HepG2 (cell line): ENCODE results near the gene ANKHD1. TPM values are rescaled to one million over a fixed set of nuclear protein-coding genes. Genes with fewer than 3 reads are reported as not detected.

Experiments
- ARID4A ChIP-seq: sonication (generic); formaldehyde crosslinking; IDR thresholded peaks from 2 replicates; pipeline ENCODE4 v1.5.0; 2020; ENCODE audit warnings: mild to moderate bottlenecking, missing genetic modification reagents, borderline replicate concordance
- BORCS8-MEF2B ChIP-seq: sonication (generic); formaldehyde crosslinking; IDR thresholded peaks from 2 replicates; pipeline ENCODE4 v1.8.0; 2022; ENCODE audit warnings: mild to moderate bottlenecking, missing genetic modification reagents
- E2F1 ChIP-seq: sonication (generic); formaldehyde crosslinking; IDR thresholded peaks from 2 replicates; pipeline ENCODE4 v1.5.0; 2020; ENCODE audit warnings: missing genetic modification reagents
- ELF3 ChIP-seq: IDR thresholded peaks from 2 replicates; pipeline ENCODE4 v1.6.1; 2016; ENCODE audit warnings: missing genetic modification reagents, missing compliant biosample characterization
- NCOA1 ChIP-seq: sonication (generic); formaldehyde crosslinking; IDR thresholded peaks from 2 replicates; pipeline ENCODE4 v1.9.0; 2021; ENCODE audit warnings: missing genetic modification reagents
- NFYC ChIP-seq: IDR thresholded peaks from 2 replicates; pipeline ENCODE4 v1.6.1; 2016; ENCODE audit warnings: missing genetic modification reagents, missing compliant biosample characterization
- PCBP1 ChIP-seq: fragments of 200-400 bp; formaldehyde crosslinking; IDR thresholded peaks from 2 replicates; pipeline ENCODE4 v1.6.1; 2017; ENCODE audit warnings: mild to moderate bottlenecking, low read depth, low read length, borderline replicate concordance
- PHF5A ChIP-seq: IDR thresholded peaks from one replicate; pipeline ENCODE4 v1.6.1; 2018; ENCODE audit warnings: low read depth, missing genetic modification reagents; ENCODE audit not compliant: unreplicated experiment
- PHF8 ChIP-seq: sonication (generic); formaldehyde crosslinking; IDR thresholded peaks from 2 replicates; pipeline ENCODE4 v1.5.0; 2020; ENCODE audit warnings: missing genetic modification reagents
- RFXAP ChIP-seq: sonication (generic); formaldehyde crosslinking; IDR thresholded peaks from 2 replicates; pipeline ENCODE4 v1.4.0; 2020; ENCODE audit warnings: missing genetic modification reagents, borderline replicate concordance
- SNAPC4 ChIP-seq: sonication (generic); formaldehyde crosslinking; IDR thresholded peaks from 2 replicates; pipeline ENCODE4 v1.4.0; 2020; ENCODE audit warnings: mild to moderate bottlenecking, missing genetic modification reagents
- STAG1 ChIP-seq: sonication (generic); formaldehyde crosslinking; IDR thresholded peaks from 2 replicates; pipeline ENCODE4 v1.4.0; 2020; ENCODE audit warnings: missing genetic modification reagents
- THRA ChIP-seq: sonication (generic); formaldehyde crosslinking; IDR thresholded peaks from 2 replicates; pipeline ENCODE4 v1.4.0; 2020; ENCODE audit warnings: missing genetic modification reagents, borderline replicate concordance
- ZNF235 ChIP-seq: sonication (generic); formaldehyde crosslinking; IDR thresholded peaks from 2 replicates; pipeline ENCODE4 v1.8.1; 2023; ENCODE audit warnings: mild to moderate bottlenecking, missing genetic modification reagents, borderline replicate concordance
- ZNF615 ChIP-seq: sonication (generic); formaldehyde crosslinking; IDR thresholded peaks from 2 replicates; pipeline ENCODE4 v1.5.0; 2020; ENCODE audit warnings: mild to moderate bottlenecking, missing genetic modification reagents, borderline replicate concordance
- polyA plus RNA-seq, 8 experiments: library from polyadenylated mRNA; depleted of rRNA in 3 of 8; stranded (reverse) in 7 of 8; unstranded in 1 of 8; fragments of >200 nt; fragmentation: Illumina TruSeq in 4 of 8; extraction: Trizol in 4 of 8; gene quantifications; 2 replicates each; pipeline versions ENCODE4 v1.2.1 to v1.2.3, GENCODE V29; 2011 to 2016; ENCODE audit warnings: low read depth in 4 of 8, missing spikeins in 1 of 8, mixed read lengths in 1 of 8; ENCODE audit not compliant: insufficient read depth in 1 of 8
- total RNA-seq, 5 experiments: library from RNA; depleted of rRNA; stranded (reverse); fragments of >200 nt; fragmentation: Illumina TruSeq; extraction: Trizol; gene quantifications; 2 replicates each; pipeline ENCODE4 v1.2.3, GENCODE V29; 2016; ENCODE audit warnings: low read depth in 1 of 5
- TF ChIP-seq, protein P1 (sequence below): IDR thresholded peaks from 2 replicates; pipeline ENCODE4 v1.6.1; 2012; ENCODE audit warnings: inconsistent platforms

Gene ANKHD1
- total and polyA plus RNA-seq, 2 of the 13 experiments (the other 11 are each of a cell fraction or from before 2014, with no cell fraction given), result 69.9 to 82.0 TPM

GRCh38 chr5:140547508-140548299 lies 146.1 kb downstream of the ANKHD1 start, which contains the start of gene EIF4EBP3 (continued):
- TF ChIP-seq ZNF615, result 0 out of 2 replicates have a peak, but pooled peaks have one; percentile 51
- TF ChIP-seq ARID4A, result peak; percentile 96
- peak; percentile 60 for TF ChIP-seq ELF3 (CRISPR knock-in tag)
- TF ChIP-seq PHF8 (CRISPR knock-in tag), result peak; percentile 11; the same call in 1 of the 2 replicates
- TF ChIP-seq, protein P1, sequence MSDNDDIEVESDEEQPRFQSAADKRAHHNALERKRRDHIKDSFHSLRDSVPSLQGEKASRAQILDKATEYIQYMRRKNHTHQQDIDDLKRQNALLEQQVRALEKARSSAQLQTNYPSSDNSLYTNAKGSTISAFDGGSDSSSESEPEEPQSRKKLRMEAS, result peak; percentile 99
- TF ChIP-seq NFYC (CRISPR knock-in tag), result peak; percentile 29; the same call in 1 of the 2 replicates
- TF ChIP-seq PCBP1, result peak; percentile 59; the same call in 1 of the 2 replicates
- TF ChIP-seq RFXAP, result peak; percentile 90
- 0 out of 2 replicates have a peak, but pooled peaks have one; percentile 46 for TF ChIP-seq E2F1 (CRISPR knock-in tag)
- peak; percentile 59; the same call in 1 of the 2 replicates for TF ChIP-seq NCOA1 (CRISPR knock-in tag)
- TF ChIP-seq ZNF235, result no peak
- TF ChIP-seq BORCS8-MEF2B (CRISPR knock-in tag), result peak; percentile 39
- no peak for TF ChIP-seq PHF5A (CRISPR knock-in tag)
- TF ChIP-seq STAG1 (CRISPR knock-in tag), result peak; percentile 45; the same call in 1 of the 2 replicates
- TF ChIP-seq THRA (CRISPR knock-in tag), result peak; percentile 36; the same call in 1 of the 2 replicates
- TF ChIP-seq SNAPC4 (CRISPR knock-in tag), result no peak
